ENCODE data around the gene CRX.

The CRX gene

GRCh38 chr19:47821460-47822020 lies at the start of gene CRX:
TSS of gene CRX (plus strand) at chr19:47821937. CDS start at chr19:47834444, 12,507 bp downstream.
- TF ChIP-seq CTCF (IDR thresholded peaks at IDR 0.05; ENCODE audit: borderline replicate concordance, insufficient read depth, low read depth, low read length), result no peak
- no peak within 1 kb of the TSS for H3K4me3 ChIP-seq (ENCODE audit: low read depth, low read length)

- H3K4me3 ChIP-seq (ENCODE audit: low read depth, low read length), result no peak overlapping the region
- TF ChIP-seq CTCF (IDR thresholded peaks at IDR 0.05; ENCODE audit: borderline replicate concordance, insufficient read depth, low read depth, low read length), result no peak
Measured at GRCh38 chr19:47776568-47776967, 45.2 kb upstream of the CRX start.

- peak overlapping the region; percentile 84 for H3K4me3 ChIP-seq (ENCODE audit: low read depth, low read length)
Measured at GRCh38 chr19:47777245-47778048, 44.3 kb upstream of the CRX start.

- H3K4me3 ChIP-seq (ENCODE audit: low read depth, low read length), result peak within 1 kb of the TSS; percentile 84
- no peak for TF ChIP-seq CTCF (IDR thresholded peaks at IDR 0.05; ENCODE audit: borderline replicate concordance, insufficient read depth, low read depth, low read length)
Measured at GRCh38 chr19:47778049-47778953, 43.4 kb upstream of the CRX start, which contains the start of gene SELENOW. TSS of gene SELENOW (plus strand) at chr19:47778703. CDS start at chr19:47778786, 83 bp downstream.

GRCh38 chr19:47778954-47779351 lies 42.8 kb upstream of the CRX start:
- TF ChIP-seq CTCF (IDR thresholded peaks at IDR 0.05; ENCODE audit: borderline replicate concordance, insufficient read depth, low read depth, low read length), result no peak
- H3K4me3 ChIP-seq (ENCODE audit: low read depth, low read length), result peak overlapping the region; percentile 84

- no peak for TF ChIP-seq CTCF (IDR thresholded peaks at IDR 0.05; ENCODE audit: borderline replicate concordance, insufficient read depth, low read depth, low read length)
- H3K4me3 ChIP-seq (ENCODE audit: low read depth, low read length), result no peak overlapping the region
Measured at GRCh38 chr19:47779524-47780214, 42.1 kb upstream of the CRX start.

- no peak for TF ChIP-seq CTCF (IDR thresholded peaks at IDR 0.05; ENCODE audit: borderline replicate concordance, insufficient read depth, low read depth, low read length)
- no peak overlapping the region for H3K4me3 ChIP-seq (ENCODE audit: low read depth, low read length)
Measured at GRCh38 chr19:47780215-47780551, 41.6 kb upstream of the CRX start.
